NCI-H510A treated with DMSO at 0.1 percent for 48 hours (cell line): ENCODE results near the gene ABCA4.
A peak's percentile ranks its signal among the peaks of the same experiment; 100 is the strongest.
"Not testable (repeated sequence)": the region's sequence is repeated elsewhere in the genome, so short reads cannot be mapped to it uniquely, and the experiment has no call there.

Source experiments
- DNase-seq: peaks from one replicate; lab custom pipeline; 2025; lab: John Stamatoyannopoulos, UW

Gene ABCA4

DNA sequence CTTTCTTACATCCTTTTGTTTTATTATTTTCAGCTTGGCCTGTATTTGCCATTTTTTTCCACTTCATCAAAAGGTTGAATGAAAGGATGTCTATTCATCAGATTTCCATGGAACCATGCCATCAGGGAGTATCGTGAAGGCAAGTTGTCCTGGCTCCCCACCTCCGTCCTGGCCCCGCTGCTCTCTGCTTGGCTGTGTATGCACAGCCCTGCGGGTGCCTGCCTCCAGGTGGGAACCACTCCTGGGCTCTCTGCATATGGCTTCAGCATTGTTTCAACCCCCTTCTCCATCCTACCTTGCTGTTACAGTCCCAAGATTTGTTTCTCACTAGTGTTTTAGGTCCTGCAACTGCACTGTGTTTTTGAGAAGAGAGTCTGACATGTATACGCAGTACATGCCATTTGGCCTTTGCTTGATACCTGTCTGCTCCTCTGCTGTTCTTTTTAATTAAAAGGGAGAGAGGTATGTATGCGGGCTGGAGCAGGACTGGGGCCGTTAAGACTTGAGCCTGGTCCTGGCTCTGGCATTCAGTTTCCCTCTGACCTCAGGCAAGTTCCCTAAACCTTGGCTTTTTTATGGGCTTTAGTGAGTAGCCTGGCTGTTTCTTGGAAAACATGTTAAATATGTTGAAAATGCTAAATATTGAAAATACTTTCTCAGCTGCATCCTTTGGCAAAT is 141.8 kb downstream of the ABCA4 start:
- no peak for DNase-seq

- DNase-seq = no peak
Measured at GRCh38 chr1:93977598-93977945, 143.4 kb downstream of the ABCA4 start.

GRCh38 chr1:93976711-93977597 is 144.0 kb downstream of the ABCA4 start:
- DNase-seq = no peak

- no peak for DNase-seq
Measured at GRCh38 chr1:93976291-93976690, 144.7 kb downstream of the ABCA4 start.

- no peak for DNase-seq
Measured at GRCh38 chr1:93972341-93972740, 148.6 kb downstream of the ABCA4 start.

DNA sequence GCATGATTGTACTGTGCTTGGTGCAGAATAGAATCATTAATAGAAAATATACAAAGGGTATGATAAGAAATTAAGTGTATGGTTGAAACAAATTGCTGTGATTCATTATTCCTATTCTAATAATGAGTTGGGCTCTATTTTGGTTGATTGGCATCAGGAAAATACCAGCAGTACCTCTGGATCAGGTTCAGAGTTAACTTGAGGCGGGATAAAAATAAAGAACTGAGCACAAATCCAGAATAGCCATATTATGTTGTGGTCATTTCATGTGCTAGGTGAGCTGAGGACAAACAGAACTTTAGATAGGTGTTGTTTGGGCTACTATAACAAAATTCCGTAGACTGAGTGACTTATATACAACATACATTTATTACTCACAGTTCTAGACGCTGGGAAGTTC is 151.1 kb downstream of the ABCA4 start:
- no peak for DNase-seq

GRCh38 chr1:93969371-93969770 is 151.6 kb downstream of the ABCA4 start:
- DNase-seq = no peak

- DNase-seq = no peak
Measured at GRCh38 chr1:93967306-93967705, 153.6 kb downstream of the ABCA4 start.

- DNase-seq = no peak
Measured at GRCh38 chr1:93965888-93966287, 155.1 kb downstream of the ABCA4 start.

DNA sequence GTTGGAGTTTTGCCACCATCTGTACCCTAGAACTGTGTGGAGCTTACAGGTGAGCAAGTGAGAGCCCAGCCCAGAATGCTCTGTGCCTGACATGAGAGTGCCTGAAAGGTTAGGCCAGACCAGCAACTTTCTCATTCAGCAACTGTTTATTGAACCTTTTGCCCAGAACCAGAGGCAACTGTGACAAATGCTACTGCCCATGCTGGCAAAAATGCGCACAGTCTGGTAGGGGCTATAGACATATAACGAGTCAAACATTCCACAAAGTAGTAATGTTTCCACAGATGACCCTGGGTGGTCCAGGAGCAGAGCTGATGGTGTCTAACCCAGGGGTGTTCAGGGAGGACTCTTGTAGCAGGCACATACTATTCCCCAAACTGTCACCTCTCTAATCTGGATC is 155.7 kb downstream of the ABCA4 start:
- DNase-seq = no peak

DNA sequence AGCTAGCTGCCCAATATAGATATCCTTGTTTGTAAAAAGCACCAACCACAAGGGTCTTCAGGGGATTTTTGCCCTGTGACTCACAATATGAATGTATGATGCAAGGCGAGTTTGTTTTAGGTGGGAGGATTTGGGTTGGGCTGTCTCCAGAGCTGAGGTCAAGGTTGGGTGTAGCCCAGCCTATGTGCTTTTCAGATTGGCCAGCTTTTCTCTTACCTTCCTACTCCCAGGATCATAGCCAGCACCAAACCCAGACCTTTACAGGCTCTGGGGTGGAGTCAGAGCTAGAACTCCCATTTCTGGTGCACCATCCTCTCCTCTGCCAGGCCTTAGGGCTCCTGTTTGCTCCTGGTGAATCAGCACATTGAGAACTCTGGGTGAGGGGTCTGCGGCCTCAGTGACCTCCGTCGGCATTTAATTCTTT is 156.2 kb downstream of the ABCA4 start:
- DNase-seq = no peak

- DNase-seq = no peak
Measured at GRCh38 chr1:93964096-93964776, 156.7 kb downstream of the ABCA4 start.

DNA sequence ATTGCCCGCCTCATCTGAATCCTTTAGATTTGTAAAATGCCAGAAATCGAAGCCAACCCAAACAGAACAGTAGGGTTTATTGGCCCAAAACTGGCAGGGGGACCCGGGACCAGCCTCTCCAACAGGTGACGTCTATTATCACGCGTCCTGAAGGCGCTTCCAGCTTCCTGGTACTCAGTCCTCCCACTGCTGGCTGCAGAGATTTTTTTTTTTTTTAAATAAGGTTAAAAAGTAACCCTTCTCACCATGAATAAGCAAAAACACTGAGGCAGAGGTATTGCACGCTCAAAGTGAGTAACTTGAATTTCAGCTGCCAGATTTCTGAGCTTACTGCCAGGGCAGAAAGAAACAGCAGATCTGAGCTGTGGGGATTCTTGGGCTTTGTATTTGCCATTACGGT is 157.4 kb downstream of the ABCA4 start:
- no peak for DNase-seq

DNA sequence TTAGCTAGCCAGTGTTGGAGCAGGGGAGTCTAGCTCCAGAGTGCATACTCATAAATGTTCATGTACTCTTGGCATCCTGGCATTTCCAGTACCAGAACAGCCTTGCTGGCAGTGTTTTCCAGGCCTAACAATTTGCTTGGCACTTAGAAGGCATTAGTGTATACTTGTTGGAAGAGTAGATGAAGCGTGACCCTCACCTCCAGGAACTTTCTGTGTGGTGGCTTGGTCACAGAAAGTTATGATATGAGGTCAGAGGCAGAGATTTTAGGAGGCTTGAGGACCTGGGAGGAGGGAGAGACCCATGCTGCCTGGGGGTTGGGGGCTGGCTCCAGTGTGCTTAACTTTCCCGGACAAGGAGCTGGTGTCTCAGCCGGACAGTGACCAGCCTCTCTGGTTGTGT is 159.0 kb downstream of the ABCA4 start:
- no peak for DNase-seq

DNA sequence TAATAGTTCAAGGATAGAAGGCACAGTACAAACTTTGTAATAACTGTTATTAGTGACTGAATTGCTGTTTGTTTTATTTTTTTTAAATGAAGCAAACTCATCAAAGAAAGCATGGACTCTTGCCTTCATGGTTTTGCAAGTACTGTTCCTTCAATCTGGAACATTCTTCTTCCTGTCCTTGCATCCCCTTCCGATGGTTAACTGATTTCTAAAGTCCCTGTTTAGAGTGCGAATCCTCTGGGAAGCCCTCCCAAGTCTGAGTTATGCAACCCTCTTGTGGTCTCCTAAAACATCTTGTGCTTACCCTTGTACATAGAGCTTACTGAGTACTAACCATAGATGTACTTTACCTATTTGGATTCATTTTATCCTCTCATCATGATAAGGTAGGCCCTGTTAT is 159.5 kb downstream of the ABCA4 start:
- DNase-seq = no peak

- peak; percentile 55 for DNase-seq
Measured at GRCh38 chr1:93960641-93961147, 160.3 kb downstream of the ABCA4 start.

DNA sequence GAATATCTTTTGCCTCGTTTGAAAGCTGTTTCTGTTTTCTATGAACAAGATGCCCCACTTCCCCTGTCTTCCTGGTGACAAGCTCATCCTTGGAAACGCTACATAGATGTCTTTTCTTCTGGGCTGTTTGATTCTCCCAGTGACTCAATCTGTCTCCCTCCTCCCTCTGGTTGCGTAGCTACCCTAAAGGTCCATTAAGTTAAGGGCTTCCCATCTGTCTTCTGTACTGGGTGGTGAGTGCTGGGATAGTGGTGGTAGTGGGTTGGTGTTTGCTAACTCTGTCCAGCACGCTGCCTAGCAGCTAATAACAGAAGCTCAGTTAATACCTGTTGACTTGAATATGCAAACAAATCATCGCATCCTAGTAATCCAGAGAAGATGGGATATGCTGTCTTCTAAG is 161.5 kb downstream of the ABCA4 start:
- no peak for DNase-seq

DNA sequence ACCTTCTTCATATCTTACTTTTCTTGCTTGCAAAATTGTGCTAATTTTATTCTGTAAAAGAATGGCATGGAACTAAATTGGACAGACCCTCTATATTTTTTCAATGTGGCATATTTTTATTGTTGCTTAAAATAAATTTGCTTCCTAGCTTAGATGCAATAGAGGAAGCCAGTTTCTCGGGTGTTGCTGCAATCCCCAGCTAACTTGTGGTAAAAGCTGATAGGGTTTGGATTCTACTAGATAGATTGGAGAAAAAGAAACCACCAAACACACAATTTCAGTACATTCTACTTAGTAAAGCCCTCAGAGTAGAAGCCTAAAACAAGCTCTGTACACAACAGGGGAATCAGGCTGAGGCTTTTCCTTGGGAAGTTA is 162.2 kb downstream of the ABCA4 start:
- DNase-seq = no peak

GRCh38 chr1:93958032-93958725 is 162.8 kb downstream of the ABCA4 start:
- no peak for DNase-seq

DNA sequence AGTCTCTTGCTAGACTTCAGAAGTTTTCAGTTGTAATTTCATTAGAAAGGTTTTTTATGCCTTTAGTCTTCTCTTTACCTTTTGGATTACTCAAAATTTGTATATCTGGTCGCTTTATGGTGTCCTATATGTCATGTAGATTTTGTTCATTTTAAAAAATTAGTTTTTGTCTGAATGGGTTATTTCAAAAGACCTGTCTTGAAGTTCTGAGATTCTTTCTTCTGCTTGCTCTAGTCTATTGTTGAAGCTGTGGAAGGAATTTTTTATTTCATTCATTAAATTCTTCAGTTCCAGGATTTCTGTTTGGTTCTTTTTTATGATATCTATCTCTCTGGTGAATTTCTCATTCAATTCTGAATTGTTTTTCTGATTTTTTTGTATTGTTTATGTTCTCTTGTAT is 165.2 kb downstream of the ABCA4 start:
- DNase-seq = no peak

- DNase-seq = not testable (repeated sequence)
Measured at GRCh38 chr1:93947002-93947686, 173.8 kb downstream of the ABCA4 start.
